GM10248 (cell line): ENCODE data around the gene ELK3.

ENCODE experiments used
- CTCF ChIA-PET: fragments of 300-600 bp; sonication (Branson Sonifier 250); formaldehyde crosslinking; extraction: SDS; loops from one replicate; lab custom pipeline; 2021; ENCODE audit warnings: antibody characterized with exemption; lab: Yijun Ruan, JAX
- POLR2A ChIA-PET: fragments of 350-650 bp; sonication (Branson Sonifier 250); formaldehyde crosslinking; extraction: SDS; loops from one replicate; lab custom pipeline; 2020; ENCODE audit warnings: antibody characterized with exemption; lab: Yijun Ruan, JAX
- DNase-seq: peaks from one replicate; pipeline ENCODE4 v3.0.0; 2012; ENCODE audit errors: extremely low spot score
- CTCF ChIP-seq: IDR thresholded peaks from 2 replicates; pipeline ENCODE4 v1.5.1; 2012; ENCODE audit warnings: mild to moderate bottlenecking, low read depth; ENCODE audit errors: extremely low read depth, missing control alignments, control extremely low read depth

ELK3 gene

GRCh38 chr12:96239711-96240635 is 45.8 kb downstream of the ELK3 start:
- TF ChIP-seq CTCF, result no peak
- CTCF ChIA-PET, result interaction anchor here (0.7 to 3.6 kb wide), 5 partner anchors 7 to 16 kb away, joined by 3 to 11 read pairs (median 4); no protein-coding TSS in a partner anchor
- POLR2A ChIA-PET, result no interaction called here
- no peak for DNase-seq

GRCh38 chr12:96240656-96241055 is 46.5 kb downstream of the ELK3 start:
- no peak for TF ChIP-seq CTCF
- POLR2A ChIA-PET, result no interaction called here
- CTCF ChIA-PET, result interaction anchor here (0.7 to 3.6 kb wide), 2 partner anchors 11 to 15 kb away, joined by 3 to 11 read pairs; no protein-coding TSS in a partner anchor
- DNase-seq, result no peak

- CTCF ChIA-PET, result interaction anchor here (1.0 to 3.6 kb wide), 2 partner anchors 10 to 16 kb away, joined by 3 to 11 read pairs; no protein-coding TSS in a partner anchor
- DNase-seq, result no peak
- POLR2A ChIA-PET, result no interaction called here
- TF ChIP-seq CTCF, result no peak
Measured at GRCh38 chr12:96241431-96241830, 47.3 kb downstream of the ELK3 start.

- DNase-seq, result no peak
- no peak for TF ChIP-seq CTCF
- ChIA-PET POLR2A (no interaction called here), CTCF (interaction anchor here (0.8 to 1.0 kb wide), 2 partner anchors 14 to 17 kb away, joined by 3 read pairs; no protein-coding TSS in a partner anchor)
Measured at GRCh38 chr12:96241846-96242256, 47.7 kb downstream of the ELK3 start.

GRCh38 chr12:96242597-96242996 is 48.4 kb downstream of the ELK3 start:
- ChIA-PET CTCF (interaction anchor here (0.8 to 1.1 kb wide), 4 partner anchors 9 to 274 kb away, joined by 3 to 4 read pairs (median 3); no protein-coding TSS in a partner anchor), POLR2A (no interaction called here)
- DNase-seq, result no peak
- no peak for TF ChIP-seq CTCF

- CTCF ChIA-PET, result interaction anchor here (1.1 to 1.6 kb wide), 2 partner anchors 13 to 18 kb away, joined by 3 read pairs; no protein-coding TSS in a partner anchor
- DNase-seq, result no peak
- no peak for TF ChIP-seq CTCF
- POLR2A ChIA-PET, result no interaction called here
Measured at GRCh38 chr12:96244826-96245225, 50.7 kb downstream of the ELK3 start.
